Duodenal mucosa (tissue), 2 donors: ENCODE data around the gene PLXNA2.

Source experiments
- H3K27ac ChIP-seq: one replicate; pipeline ENCODE4 v1.7.0; 2013; ENCODE audit warnings: low read depth, low read length
- H3K27me3 ChIP-seq, 2 donors: one replicate each; pipeline ENCODE4 v1.7.0; 2013; ENCODE audit warnings: low read length in 2 of 2, control low read depth in 1 of 2; ENCODE audit not compliant: insufficient read depth in 2 of 2, control insufficient read depth in 1 of 2
- H3K36me3 ChIP-seq, 2 donors: one replicate each; pipeline ENCODE4 v1.7.0; 2013; ENCODE audit warnings: low read length in 2 of 2, control low read depth in 1 of 2; ENCODE audit not compliant: insufficient read depth in 2 of 2, control insufficient read depth in 1 of 2
- H3K4me1 ChIP-seq, 2 donors: one replicate each; pipeline ENCODE4 v1.7.0; 2013; ENCODE audit warnings: low read length in 2 of 2, control low read depth in 1 of 2; ENCODE audit not compliant: insufficient read depth in 2 of 2, control insufficient read depth in 1 of 2
- H3K4me3 ChIP-seq, 2 donors: one replicate each; pipeline ENCODE4 v1.7.0; 2013; ENCODE audit warnings: low read length in 2 of 2, low read depth in 1 of 2
- H3K9ac ChIP-seq, 2 donors: one replicate each; pipeline ENCODE4 v1.7.0; 2013; ENCODE audit warnings: low read length in 2 of 2, low read depth in 1 of 2
- H3K9me3 ChIP-seq, 2 donors: one replicate each; pipeline ENCODE4 v1.7.0; 2013; ENCODE audit warnings: low read length in 2 of 2, control low read depth in 1 of 2; ENCODE audit not compliant: control insufficient read depth in 1 of 2

The PLXNA2 gene

GRCh38 chr1:208216806-208217205, 27.4 kb downstream of the PLXNA2 start:
- no peak overlapping the region for H3K4me3 ChIP-seq
- H3K36me3 ChIP-seq: peaks cover 22 to 38% of the 10 kb centered on the region in 2 donors
- no peak overlapping the region for H3K27ac ChIP-seq
- H3K4me1 ChIP-seq: peaks cover 0 to 10% of the 10 kb centered on the region in 2 donors
- H3K27me3 ChIP-seq: no peaks in the 10 kb centered on the region
- no peaks in the 10 kb centered on the region for H3K9me3 ChIP-seq
- no peak overlapping the region for H3K9ac ChIP-seq

- H3K4me3 ChIP-seq: no peak overlapping the region
- H3K27ac ChIP-seq: no peak overlapping the region
- H3K36me3 ChIP-seq: peaks cover 22 to 39% of the 10 kb centered on the region in 2 donors
- no peaks in the 10 kb centered on the region for H3K9me3 ChIP-seq
- peaks cover 0 to 10% of the 10 kb centered on the region in 2 donors for H3K4me1 ChIP-seq
- no peaks in the 10 kb centered on the region for H3K27me3 ChIP-seq
- H3K9ac ChIP-seq: no peak overlapping the region
Measured at GRCh38 chr1:208216062-208216461, 28.1 kb downstream of the PLXNA2 start.

- Histone ChIP-seq H3K4me1 (peaks cover 0 to 6% of the 10 kb centered on the region in 2 donors), H3K4me3 (no peak overlapping the region), H3K36me3 (peaks cover 22 to 43% of the 10 kb centered on the region in 2 donors), H3K27me3 (no peaks in the 10 kb centered on the region), H3K9ac (no peak overlapping the region), H3K9me3 (no peaks in the 10 kb centered on the region), H3K27ac (no peak overlapping the region)
Measured at GRCh38 chr1:208215393-208215792, 28.8 kb downstream of the PLXNA2 start.

GRCh38 chr1:208213786-208214185, 30.4 kb downstream of the PLXNA2 start:
- Histone ChIP-seq H3K27me3 (no peaks in the 10 kb centered on the region), H3K4me3 (no peak overlapping the region), H3K9me3 (no peaks in the 10 kb centered on the region), H3K4me1 (peaks cover 0 to 4% of the 10 kb centered on the region in 2 donors), H3K36me3 (peaks cover 22 to 54% of the 10 kb centered on the region in 2 donors), H3K9ac (no peak overlapping the region), H3K27ac (no peak overlapping the region)

GRCh38 chr1:208212893-208213292, 31.3 kb downstream of the PLXNA2 start:
- Histone ChIP-seq H3K27me3 (no peaks in the 10 kb centered on the region), H3K36me3 (peaks cover 26 to 61% of the 10 kb centered on the region in 2 donors), H3K9ac (no peak overlapping the region), H3K4me1 (peaks cover 3 to 6% of the 10 kb centered on the region in 2 donors), H3K27ac (no peak overlapping the region), H3K9me3 (no peaks in the 10 kb centered on the region), H3K4me3 (no peak overlapping the region)

GRCh38 chr1:208211921-208212843, 32.0 kb downstream of the PLXNA2 start:
- Histone ChIP-seq H3K27me3 (no peaks in the 10 kb centered on the region), H3K9ac (no peak overlapping the region), H3K4me3 (no peak overlapping the region), H3K36me3 (peaks cover 23 to 60% of the 10 kb centered on the region in 2 donors), H3K27ac (no peak overlapping the region), H3K9me3 (no peaks in the 10 kb centered on the region), H3K4me1 (peaks cover 6 to 10% of the 10 kb centered on the region in 2 donors)

- peaks cover 10 to 13% of the 10 kb centered on the region in 2 donors for H3K4me1 ChIP-seq
- H3K4me3 ChIP-seq: no peak overlapping the region
- no peak overlapping the region for H3K27ac ChIP-seq
- H3K9ac ChIP-seq: no peak overlapping the region
- H3K9me3 ChIP-seq: no peaks in the 10 kb centered on the region
- peaks cover 5 to 49% of the 10 kb centered on the region in 2 donors for H3K36me3 ChIP-seq
- H3K27me3 ChIP-seq: no peaks in the 10 kb centered on the region
Measured at GRCh38 chr1:208209896-208210589, 34.1 kb downstream of the PLXNA2 start.

- no peak overlapping the region for H3K9ac ChIP-seq
- H3K27ac ChIP-seq: no peak overlapping the region
- H3K27me3 ChIP-seq: no peaks in the 10 kb centered on the region
- H3K4me1 ChIP-seq: peaks cover 16 to 20% of the 10 kb centered on the region in 2 donors
- H3K9me3 ChIP-seq: no peaks in the 10 kb centered on the region
- peaks cover 5 to 45% of the 10 kb centered on the region in 2 donors for H3K36me3 ChIP-seq
- no peak overlapping the region for H3K4me3 ChIP-seq
Measured at GRCh38 chr1:208209286-208209685, 34.9 kb downstream of the PLXNA2 start.

- Histone ChIP-seq H3K4me3 (no peak overlapping the region), H3K9ac (no peak overlapping the region), H3K27me3 (no peaks in the 10 kb centered on the region), H3K4me1 (peaks cover 28 to 32% of the 10 kb centered on the region in 2 donors), H3K27ac (peak overlapping the region; percentile 33), H3K36me3 (peaks cover 5 to 45% of the 10 kb centered on the region in 2 donors), H3K9me3 (no peaks in the 10 kb centered on the region)
Measured at GRCh38 chr1:208208132-208208487, 36.1 kb downstream of the PLXNA2 start.
